GM08714 (cell line): ENCODE data around the gene TRIO.

Experiments
- H3K4me3 ChIP-seq: fragments of 200-500 bp; sonication (Bioruptor generic); 2 replicates; pipeline ENCODE4 v1.5.1; 2014; ENCODE audit warnings: mild to moderate bottlenecking, low read length, inconsistent platforms
- ZNF274 ChIP-seq: IDR thresholded peaks from 2 replicates; pipeline ENCODE4 v1.6.1; 2012; ENCODE audit warnings: mild to moderate bottlenecking, low read depth, low read length

TRIO gene

GRCh38 chr5:14396737-14397136 is 253.6 kb downstream of the TRIO start:
- no peak overlapping the region for H3K4me3 ChIP-seq
- TF ChIP-seq ZNF274: no peak

- no peak for TF ChIP-seq ZNF274
These were observed 254.6 kb downstream of the TRIO start for GRCh38 chr5:14397717-14398116.

GRCh38 chr5:14399054-14399692 is 256.0 kb downstream of the TRIO start:
- H3K4me3 ChIP-seq: no peak overlapping the region
- TF ChIP-seq ZNF274: no peak

More at GRCh38 chr5:14397717-14398116, 254.6 kb downstream of the TRIO start:
- H3K4me3 ChIP-seq: no peak overlapping the region

- TF ChIP-seq ZNF274: no peak
- no peak overlapping the region for H3K4me3 ChIP-seq
These were observed 256.9 kb downstream of the TRIO start for GRCh38 chr5:14400085-14400484.

GRCh38 chr5:14400611-14401010 is 257.5 kb downstream of the TRIO start:
- no peak overlapping the region for H3K4me3 ChIP-seq
- no peak for TF ChIP-seq ZNF274

GRCh38 chr5:14401639-14402038 is 258.5 kb downstream of the TRIO start:
- no peak overlapping the region for H3K4me3 ChIP-seq
- TF ChIP-seq ZNF274: no peak

GRCh38 chr5:14402424-14402823 is 259.3 kb downstream of the TRIO start:
- H3K4me3 ChIP-seq: no peak overlapping the region
- TF ChIP-seq ZNF274: no peak

- TF ChIP-seq ZNF274: no peak
- H3K4me3 ChIP-seq: no peak overlapping the region
These were observed 261.6 kb downstream of the TRIO start for GRCh38 chr5:14404780-14405179.

GRCh38 chr5:14405267-14405666 is 262.1 kb downstream of the TRIO start:
- H3K4me3 ChIP-seq: no peak overlapping the region

GRCh38 chr5:14405706-14406553 is 262.8 kb downstream of the TRIO start:
- TF ChIP-seq ZNF274: no peak

More at GRCh38 chr5:14405267-14405666, 262.1 kb downstream of the TRIO start:
- TF ChIP-seq ZNF274: no peak

GRCh38 chr5:14406554-14406849 is 263.4 kb downstream of the TRIO start:
- TF ChIP-seq ZNF274: no peak
- no peak overlapping the region for H3K4me3 ChIP-seq

More at GRCh38 chr5:14405706-14406553, 262.8 kb downstream of the TRIO start:
- no peak overlapping the region for H3K4me3 ChIP-seq

- no peak overlapping the region for H3K4me3 ChIP-seq
- TF ChIP-seq ZNF274: no peak
These were observed 263.9 kb downstream of the TRIO start for GRCh38 chr5:14407051-14407450.

- no peak overlapping the region for H3K4me3 ChIP-seq
- TF ChIP-seq ZNF274: no peak
These were observed 264.6 kb downstream of the TRIO start for GRCh38 chr5:14407746-14408175.

- TF ChIP-seq ZNF274: no peak
- H3K4me3 ChIP-seq: no peak overlapping the region
These were observed 265.9 kb downstream of the TRIO start for GRCh38 chr5:14408969-14409586.

- H3K4me3 ChIP-seq: no peak overlapping the region
- TF ChIP-seq ZNF274: no peak
These were observed 266.9 kb downstream of the TRIO start for GRCh38 chr5:14410068-14410393.
